H1 (cell line): ENCODE results near the gene SLC35F1. TPM values are rescaled to one million over a fixed set of nuclear protein-coding genes. Genes with fewer than 3 reads are reported as not detected.

Experiments
- CTCF ChIA-PET: fragments of 300-600 bp; sonication (Branson Sonifier 250); formaldehyde crosslinking; loops from one replicate; lab custom pipeline; 2021; ENCODE audit not compliant: partially characterized antibody; lab: Charles Lee
- POLR2A ChIA-PET: fragments of 300-600 bp; sonication (Branson Sonifier 250); formaldehyde crosslinking; loops from one replicate; lab custom pipeline; 2021; ENCODE audit warnings: inconsistent platforms; ENCODE audit not compliant: partially characterized antibody; lab: Charles Lee
- DNase-seq, 2 experiments: peaks; one replicate each; pipeline versions ENCODE4 v3.0.0 to v3.0.0-alpha.2; 2010 to 2022; ENCODE audit warnings: low spot score in 2 of 2, low read depth in 1 of 2, mixed read lengths in 1 of 2
- FAIRE-seq: peaks from 2 replicates; lab custom pipeline; 2011; peaks lifted over from hg19 to GRCh38; lab: Jason Lieb, UNC
- H2AFZ ChIP-seq: 2 replicates; pipeline ENCODE4 v1.8.1; 2012; ENCODE audit warnings: low read length, inconsistent platforms
- H2AK5ac ChIP-seq: 2 replicates; pipeline ENCODE4 v1.6.1; 2013; ENCODE audit warnings: low read depth, low read length
- H2BK120ac ChIP-seq: replicated peaks from 2 replicates; pipeline ENCODE3; 2013; ENCODE audit warnings: low read depth, low read length, inconsistent platforms
- H2BK12ac ChIP-seq: 2 replicates; pipeline ENCODE4 v1.6.1; 2013; ENCODE audit warnings: low read depth, low read length
- H2BK15ac ChIP-seq: 2 replicates; pipeline ENCODE4 v1.6.1; 2013; ENCODE audit warnings: low read length
- H2BK20ac ChIP-seq: 2 replicates; pipeline ENCODE4 v1.6.1; 2013; ENCODE audit warnings: low read length
- H2BK5ac ChIP-seq: 2 replicates; pipeline ENCODE4 v1.6.1; 2013; ENCODE audit warnings: low read depth, low read length
- H3K14ac ChIP-seq: 2 replicates; pipeline ENCODE4 v1.6.1; 2013; ENCODE audit warnings: inconsistent platforms; ENCODE audit not compliant: insufficient read length
- H3K18ac ChIP-seq: 2 replicates; pipeline ENCODE4 v1.6.1; 2013; ENCODE audit warnings: low read length; ENCODE audit errors: extremely low read depth
- H3K23ac ChIP-seq: 2 replicates; pipeline ENCODE4 v1.6.1; 2013; ENCODE audit warnings: inconsistent platforms; ENCODE audit not compliant: insufficient read length
- H3K23me2 ChIP-seq: 2 replicates; pipeline ENCODE4 v1.6.1; 2013; ENCODE audit warnings: low read depth, low read length
- H3K27ac ChIP-seq: 2 replicates; pipeline ENCODE4 v1.6.1; 2011; ENCODE audit warnings: low read depth, low read length, inconsistent platforms
- H3K27me3 ChIP-seq, 4 experiments: replicated peaks in 1 of 4; 1 replicate in 1 of 4; 2 replicates in 3 of 4; pipeline versions ENCODE4 v1.6.1 to v1.8.1; 2011 to 2013; ENCODE audit warnings: low read length in 3 of 4, mild to moderate bottlenecking in 3 of 4, inconsistent platforms in 2 of 4, mixed read lengths in 2 of 4, moderate library complexity in 1 of 4; ENCODE audit not compliant: control insufficient read depth in 3 of 4, insufficient read depth in 3 of 4; ENCODE audit errors: extremely low read depth in 1 of 4
- H3K36me3 ChIP-seq, 4 experiments: 2 replicates each; pipeline versions ENCODE4 v1.6.1 to v1.8.1; 2011 to 2013; ENCODE audit warnings: mild to moderate bottlenecking in 4 of 4, low read length in 3 of 4, moderate library complexity in 2 of 4, control low read depth in 1 of 4, inconsistent platforms in 1 of 4; ENCODE audit not compliant: insufficient read depth in 4 of 4, control insufficient read depth in 2 of 4
- H3K4ac ChIP-seq: replicated peaks from 2 replicates; pipeline ENCODE3; 2013; ENCODE audit warnings: low read length, low read depth, mixed read lengths, inconsistent platforms; ENCODE audit not compliant: insufficient read length
- H3K4me1 ChIP-seq, 4 experiments: replicated peaks in 1 of 4; 1 replicate in 1 of 4; 2 replicates in 3 of 4; pipeline versions ENCODE4 v1.6.1 to v1.8.1; 2011 to 2013; ENCODE audit warnings: low read length in 3 of 4, inconsistent platforms in 2 of 4, mixed read lengths in 1 of 4; ENCODE audit not compliant: insufficient read depth in 4 of 4, control insufficient read depth in 3 of 4
- H3K4me2 ChIP-seq, 2 experiments: 2 replicates each; pipeline versions ENCODE4 v1.6.1 to v1.8.1; 2011 to 2013; ENCODE audit warnings: low read depth in 2 of 2, low read length in 2 of 2, control low read depth in 1 of 2, inconsistent platforms in 1 of 2, mild to moderate bottlenecking in 1 of 2; ENCODE audit not compliant: insufficient read depth in 1 of 2
- H3K4me3 ChIP-seq, 4 experiments: fragments of 200-600, 300-600 bp in 1 of 4; sonication (generic), shearing (Covaris generic), sonication (Bioruptor Twin) in 1 of 4; 2 replicates each; pipeline versions ENCODE4 v1.5.1 to v1.8.1; 2011 to 2016; ENCODE audit warnings: low read length in 4 of 4, low read depth in 3 of 4, control low read depth in 2 of 4, inconsistent platforms in 2 of 4, mild to moderate bottlenecking in 2 of 4, mixed read lengths in 1 of 4, moderate library complexity in 1 of 4; ENCODE audit not compliant: insufficient read depth in 2 of 4; ENCODE audit errors: extremely low read depth in 1 of 4
- H3K56ac ChIP-seq: replicated peaks from 2 replicates; pipeline ENCODE3; 2013; ENCODE audit warnings: low read depth, mild to moderate bottlenecking, mixed read lengths, low read length, inconsistent platforms; ENCODE audit not compliant: insufficient read length
- H3K79me1 ChIP-seq: 2 replicates; pipeline ENCODE4 v1.6.1; 2013; ENCODE audit warnings: low read depth, low read length, control low read depth
- H3K79me2 ChIP-seq, 2 experiments: 2 replicates each; pipeline versions ENCODE4 v1.6.1 to v1.8.1; 2012 to 2013; ENCODE audit warnings: low read length in 2 of 2, mild to moderate bottlenecking in 2 of 2, inconsistent platforms in 1 of 2; ENCODE audit not compliant: insufficient read depth in 2 of 2, control insufficient read depth in 1 of 2
- H3K9ac ChIP-seq, 4 experiments: replicated peaks in 1 of 4; 1 replicate in 1 of 4; 2 replicates in 3 of 4; pipeline versions ENCODE4 v1.6.1 to v1.8.1; 2011 to 2013; ENCODE audit warnings: low read depth in 3 of 4, low read length in 3 of 4, control low read depth in 2 of 4, mild to moderate bottlenecking in 2 of 4, moderate library complexity in 2 of 4, inconsistent platforms in 1 of 4; ENCODE audit errors: extremely low read depth in 1 of 4
- H3K9me3 ChIP-seq, 2 experiments: 2 replicates each; pipeline versions ENCODE4 v1.6.1 to v1.8.1; 2012 to 2013; ENCODE audit warnings: mild to moderate bottlenecking in 2 of 2, moderate library complexity in 2 of 2, control low read depth in 1 of 2, inconsistent platforms in 1 of 2, low read depth in 1 of 2, low read length in 1 of 2, mixed read lengths in 1 of 2; ENCODE audit not compliant: insufficient read depth in 2 of 2
- H4K20me1 ChIP-seq, 2 experiments: replicated peaks in 1 of 2; 2 replicates each; pipeline versions ENCODE3 to v1.8.1; 2011 to 2013; ENCODE audit warnings: inconsistent platforms in 2 of 2, low read length in 2 of 2, mild to moderate bottlenecking in 1 of 2; ENCODE audit not compliant: insufficient read depth in 2 of 2, control insufficient read depth in 1 of 2
- H4K5ac ChIP-seq: 2 replicates; pipeline ENCODE4 v1.6.1; 2013; ENCODE audit warnings: low read length, low read depth, mixed read lengths, inconsistent platforms; ENCODE audit not compliant: insufficient read length
- H4K8ac ChIP-seq: 2 replicates; pipeline ENCODE4 v1.8.0; 2013; ENCODE audit warnings: mild to moderate bottlenecking, moderate library complexity, low read length, inconsistent platforms; ENCODE audit not compliant: insufficient read depth; ENCODE audit errors: extremely low read depth
- H4K91ac ChIP-seq: replicated peaks from 2 replicates; pipeline ENCODE3; 2013; ENCODE audit warnings: low read length, mixed read lengths, inconsistent platforms; ENCODE audit not compliant: insufficient read length
- BACH1 ChIP-seq: IDR thresholded peaks from 2 replicates; pipeline ENCODE4 v1.6.1; 2012; ENCODE audit warnings: low read length, improper control_type of control experiment
- BCL11A ChIP-seq, 2 experiments: IDR thresholded peaks; one replicate each; pipeline ENCODE4 v1.6.1; 2011; ENCODE audit warnings: low read depth in 2 of 2, low read length in 2 of 2, mild to moderate bottlenecking in 2 of 2
- CBX8 ChIP-seq: fragments of 300-800, 300-1000 bp; sonication (generic); IDR thresholded peaks from 2 replicates; pipeline ENCODE4 v1.7.1; 2016; ENCODE audit warnings: low read depth, low read length, borderline replicate concordance
- CEBPB ChIP-seq: IDR thresholded peaks from 2 replicates; pipeline ENCODE4 v1.6.1; 2012; ENCODE audit warnings: low read depth, low read length
- GTF2F1 ChIP-seq: IDR thresholded peaks from 2 replicates; pipeline ENCODE4 v1.6.1; 2012; ENCODE audit warnings: low read depth, low read length, improper control_type of control experiment, borderline replicate concordance
- JUND ChIP-seq: IDR thresholded peaks from 2 replicates; pipeline ENCODE4 v1.6.1; 2011; ENCODE audit warnings: mild to moderate bottlenecking, improper control_type of control experiment, low read length
- MAX ChIP-seq: IDR thresholded peaks from 2 replicates; pipeline ENCODE4 v1.6.1; 2012; ENCODE audit warnings: inconsistent platforms
- NANOG ChIP-seq: IDR thresholded peaks from 2 replicates; pipeline ENCODE4 v1.6.1; 2011; ENCODE audit warnings: low read length, low read depth, mild to moderate bottlenecking, inconsistent platforms; ENCODE audit not compliant: insufficient read depth, poor library complexity, severe bottlenecking
- NRF1 ChIP-seq: IDR thresholded peaks from 2 replicates; pipeline ENCODE4 v1.6.1; 2011; ENCODE audit warnings: mild to moderate bottlenecking, low read depth, low read length, improper control_type of control experiment
- RAD21 ChIP-seq, 2 experiments: IDR thresholded peaks in 1 of 2; conservative IDR thresholded peaks in 1 of 2; 2 replicates each; pipeline ENCODE4 v1.6.1; 2011; ENCODE audit warnings: low read depth in 2 of 2, low read length in 2 of 2, improper control_type of control experiment in 1 of 2, inconsistent platforms in 1 of 2, mild to moderate bottlenecking in 1 of 2, moderate library complexity in 1 of 2
- RNF2 ChIP-seq: fragments of 200-900, 300-1000 bp; sonication (generic); IDR thresholded peaks from 2 replicates; pipeline ENCODE4 v1.7.1; 2016; ENCODE audit warnings: borderline replicate concordance, low read depth, mild to moderate bottlenecking, antibody characterized with exemption, low read length; ENCODE audit not compliant: poor library complexity, severe bottlenecking; ENCODE audit errors: missing control alignments
- SIX5 ChIP-seq: IDR thresholded peaks from 2 replicates; pipeline ENCODE4 v1.6.1; 2011; ENCODE audit warnings: mild to moderate bottlenecking, low read depth, low read length
- SP1 ChIP-seq: IDR thresholded peaks from 2 replicates; pipeline ENCODE4 v1.6.1; 2011; ENCODE audit warnings: low read depth, low read length
- ZNF274 ChIP-seq: IDR thresholded peaks from 2 replicates; pipeline ENCODE4 v1.7.0; 2012; ENCODE audit warnings: low read length, borderline replicate concordance; ENCODE audit errors: extremely low read depth
- WGBS, 2 experiments: shearing (Covaris generic) in 1 of 2; methylation state at CpG; one replicate each; pipeline versions ENCODE4 v1.1.6 to v1.1.7; 2013 to 2015; ENCODE audit warnings: low lambda C conversion rate in 2 of 2, mixed read lengths in 2 of 2, inconsistent platforms in 1 of 2, low coverage in 1 of 2, missing lambda C conversion rate in 1 of 2; ENCODE audit not compliant: insufficient replicate concordance in 2 of 2, insufficient coverage in 1 of 2, insufficient read length in 1 of 2; ENCODE audit errors: extremely low coverage in 1 of 2, missing lambda C conversion rate in 1 of 2; 5-methylcytosine and 5-hydroxymethylcytosine counted together
- polyA plus RNA-seq, 7 experiments: library from polyadenylated mRNA; depleted of rRNA in 3 of 7; stranded (reverse) in 5 of 7; unstranded in 2 of 7; fragments of >200 nt in 5 of 7; fragments of 200-250 nt in 2 of 7; gene quantifications; 1 replicate in 5 of 7; 2 replicates in 1 of 7; 4 replicates in 1 of 7; pipeline versions ENCODE4 v1.2.1 to v1.2.3, GENCODE V29; 2011 to 2013; ENCODE audit warnings: missing spikeins in 2 of 7, mixed read lengths in 2 of 7
- total RNA-seq: library from RNA; stranded (reverse); fragmentation: NEBNext Ultra II Directional; extraction: Animal tissue kit (Norgen Biotek cat#: 25700); gene quantifications from 2 replicates; pipeline ENCODE4 v1.2.1, GENCODE V29; 2021

The SLC35F1 gene
- total and polyA plus RNA-seq, 2 of the 8 experiments (the other 6 are each of a cell fraction or from before 2014, with no cell fraction given) = 7.0 to 10.0 TPM

DNA sequence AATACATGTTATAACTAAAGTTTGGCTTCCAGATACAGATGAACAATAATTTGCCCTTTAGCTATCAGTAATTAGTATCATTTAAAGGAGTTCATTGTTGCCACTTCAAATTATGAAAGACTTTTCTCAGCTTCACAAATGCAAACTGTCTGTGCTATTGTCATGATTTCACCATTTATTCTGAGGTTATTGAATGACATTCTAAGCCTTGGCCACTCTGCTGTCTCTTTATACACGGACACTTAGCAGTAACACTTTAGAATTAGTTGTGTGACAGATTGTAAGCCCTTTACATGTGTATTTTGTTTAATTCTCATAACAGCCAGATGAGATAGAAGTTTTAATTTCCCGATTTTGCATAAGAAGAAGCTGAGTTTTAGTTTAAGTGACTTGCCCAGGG, 176.6 kb downstream of the SLC35F1 start:
- Histone ChIP-seq H3K79me2 (no peaks in the 10 kb centered on the region), H3K27me3 (no peaks in the 10 kb centered on the region), H3K23ac (no peak overlapping the region), H3K18ac (no peak overlapping the region), H4K8ac (no peak overlapping the region), H2BK15ac (no peak overlapping the region), H2BK20ac (no peak overlapping the region), H3K36me3 (no peaks in the 10 kb centered on the region; a peak in 1 of 8 replicates), H3K14ac (no peak overlapping the region), H3K27ac (no peak overlapping the region), H4K91ac (no peak overlapping the region), H2BK120ac (no peak overlapping the region), H4K20me1 (no peaks in the 10 kb centered on the region), H3K79me1 (no peaks in the 10 kb centered on the region), H2AK5ac (no peak overlapping the region), H2BK12ac (no peak overlapping the region), H4K5ac (no peak overlapping the region), H2BK5ac (no peak overlapping the region), H3K4me1 (no peaks in the 10 kb centered on the region), H3K4me3 (no peak overlapping the region), H3K4ac (no peak overlapping the region), H3K9me3 (no peaks in the 10 kb centered on the region), H3K4me2 (no peak overlapping the region), H3K23me2 (no peaks in the 10 kb centered on the region), H3K56ac (no peak overlapping the region), H2AFZ (no peak overlapping the region), H3K9ac (no peak overlapping the region)
- POLR2A ChIA-PET = no interaction called here
- CTCF ChIA-PET = interaction anchor here (0.5 to 1.0 kb wide), 3 partner anchors 17 to 268 kb away, joined by 3 read pairs; no protein-coding TSS in a partner anchor
- DNase-seq (no peak), FAIRE-seq (no peak)
- 83% methylated on average over 2 of the region's 2 CpGs; no CpG with 5 or more reads in 1 of the 2 experiments for WGBS, 2 experiments
- no peak for TF ChIP-seq SIX5
- no peak for TF ChIP-seq CEBPB
- no peak for TF ChIP-seq ZNF274
- no peak for TF ChIP-seq RNF2
- no peak for TF ChIP-seq BCL11A (IDR thresholded peaks at IDR 0.05; ENCODE audit: low read depth in 2 of 2, low read length in 2 of 2)
- TF ChIP-seq RAD21 (IDR thresholded peaks at IDR 0.05 in 1 of 2, conservative IDR thresholded peaks at IDR 0.05 in 1 of 2; ENCODE audit: low read depth in 2 of 2, low read length in 2 of 2) = no peak
- TF ChIP-seq JUND = no peak
- TF ChIP-seq GTF2F1 = no peak
- no peak for TF ChIP-seq CBX8
- no peak for TF ChIP-seq MAX
- TF ChIP-seq BACH1 = no peak
- no peak for TF ChIP-seq SP1
- TF ChIP-seq NANOG = no peak
- TF ChIP-seq NRF1 = no peak
